Brain pericyte (primary cell): ENCODE measurements around the gene KIAA1191.

Experiments
- DNase-seq: peaks from one replicate; pipeline ENCODE4 v3.0.0-alpha.2; 2012; ENCODE audit warnings: low read depth, low spot score

KIAA1191 gene

GRCh38 chr5:176389135-176390123 lies 27.9 kb upstream of the KIAA1191 start:
- DNase-seq: no peak

- peak; percentile 97 for DNase-seq
Measured at GRCh38 chr5:176388444-176389134, 27.0 kb upstream of the KIAA1191 start, which contains the start of the genes HIGD2A and NOP16. TSS of gene HIGD2A (plus strand) at chr5:176388751. CDS start at chr5:176388820, 69 bp downstream. TSS of gene NOP16 (minus strand) at chr5:176388598. CDS start at chr5:176388539, 59 bp downstream.

GRCh38 chr5:176388003-176388443 lies 26.5 kb upstream of the KIAA1191 start:
- DNase-seq: no peak

- no peak for DNase-seq
Measured at GRCh38 chr5:176387384-176387925, 25.9 kb upstream of the KIAA1191 start.

GRCh38 chr5:176386491-176386890 lies 24.9 kb upstream of the KIAA1191 start:
- no peak for DNase-seq

- DNase-seq: no peak
Measured at GRCh38 chr5:176384991-176385390, 23.4 kb upstream of the KIAA1191 start.

GRCh38 chr5:176384366-176384930 lies 22.9 kb upstream of the KIAA1191 start:
- no peak for DNase-seq

GRCh38 chr5:176383961-176384360 lies 22.4 kb upstream of the KIAA1191 start:
- no peak for DNase-seq

- no peak for DNase-seq
Measured at GRCh38 chr5:176383248-176383905, 21.8 kb upstream of the KIAA1191 start.

GRCh38 chr5:176382721-176383120 lies 21.2 kb upstream of the KIAA1191 start:
- DNase-seq: no peak

GRCh38 chr5:176381979-176382378 lies 20.4 kb upstream of the KIAA1191 start:
- DNase-seq: no peak

- DNase-seq: no peak
Measured at GRCh38 chr5:176381423-176381822, 19.9 kb upstream of the KIAA1191 start.

GRCh38 chr5:176379881-176380280 lies 18.3 kb upstream of the KIAA1191 start:
- no peak for DNase-seq

- DNase-seq: no peak
Measured at GRCh38 chr5:176373100-176373818, 11.7 kb upstream of the KIAA1191 start.

GRCh38 chr5:176371621-176372539 lies 10.3 kb upstream of the KIAA1191 start:
- no peak for DNase-seq

GRCh38 chr5:176369934-176370711 lies 8.6 kb upstream of the KIAA1191 start:
- DNase-seq: no peak

- DNase-seq: no peak
Measured at GRCh38 chr5:176368726-176369125, 7.2 kb upstream of the KIAA1191 start.

GRCh38 chr5:176366232-176366894 lies 4.8 kb upstream of the KIAA1191 start:
- DNase-seq: no peak
